SK-N-SH (cell line): ENCODE data around the gene MTG1. TPM values are rescaled to one million over a fixed set of nuclear protein-coding genes. Genes with fewer than 3 reads are reported as not detected.

Experiments used
- CTCF ChIA-PET: fragments of 300-600, 350-600 bp; formaldehyde crosslinking; extraction: SDS; loops from one replicate; lab custom pipeline; 2021; lab: Yijun Ruan, JAX
- POLR2A ChIA-PET: fragments of 350-600 bp; sonication (Branson Sonifier 250); formaldehyde crosslinking; extraction: SDS; loops from one replicate; lab custom pipeline; 2020; ENCODE audit warnings: antibody characterized with exemption, inconsistent platforms; lab: Yijun Ruan, JAX
- DNase-seq: peaks from one replicate; pipeline ENCODE4 v3.0.0; 2012
- H2AFZ ChIP-seq: fragments of 200-600 bp; sonication (generic); 2 replicates; pipeline ENCODE4 v1.8.1; 2016; ENCODE audit warnings: antibody characterized with exemption, mild to moderate bottlenecking, low read depth
- H3F3A ChIP-seq: fragments of 200-600 bp; sonication (generic); replicated peaks from 2 replicates; pipeline ENCODE3; 2016; ENCODE audit warnings: antibody characterized with exemption, mild to moderate bottlenecking; ENCODE audit not compliant: insufficient read depth
- H3K27ac ChIP-seq, 2 experiments: fragments of 200-500 bp in 1 of 2; fragments of 200-600 bp in 1 of 2; sonication (Bioruptor generic) in 1 of 2; sonication (generic), shearing (Covaris generic) in 1 of 2; 2 replicates each; pipeline versions ENCODE4 v1.5.1 to v1.6.1; 2014 to 2016; ENCODE audit warnings: low read depth in 2 of 2, inconsistent platforms in 1 of 2, low read length in 1 of 2, mild to moderate bottlenecking in 1 of 2, mixed read lengths in 1 of 2
- H3K27me3 ChIP-seq: fragments of 200-600 bp; sonication (generic), shearing (Covaris generic); 2 replicates; pipeline ENCODE4 v1.6.1; 2016; ENCODE audit warnings: mixed run types; ENCODE audit not compliant: insufficient read depth
- H3K36me3 ChIP-seq, 2 experiments: fragments of 200-500 bp in 1 of 2; fragments of 200-600 bp in 1 of 2; sonication (Bioruptor generic) in 1 of 2; sonication (generic) in 1 of 2; replicated peaks in 1 of 2; 2 replicates each; pipeline versions ENCODE3 to v1.5.1; 2014 to 2016; ENCODE audit warnings: low read length in 1 of 2, mild to moderate bottlenecking in 1 of 2; ENCODE audit not compliant: insufficient read depth in 2 of 2, control insufficient read depth in 1 of 2
- H3K4me1 ChIP-seq, 2 experiments: fragments of 200-500 bp in 1 of 2; fragments of 200-600 bp in 1 of 2; sonication (Bioruptor generic) in 1 of 2; sonication (generic), shearing (Covaris generic) in 1 of 2; 2 replicates each; pipeline versions ENCODE4 v1.5.1 to v1.6.1; 2014 to 2016; ENCODE audit warnings: low read depth in 1 of 2, low read length in 1 of 2, mixed run types in 1 of 2; ENCODE audit not compliant: insufficient read depth in 2 of 2, control insufficient read depth in 1 of 2
- H3K4me2 ChIP-seq: fragments of 200-600 bp; sonication (generic), shearing (Covaris generic); 2 replicates; pipeline ENCODE4 v1.6.1; 2017; ENCODE audit warnings: mixed run types
- H3K4me3 ChIP-seq, 2 experiments: fragments of 200-500 bp in 1 of 2; fragments of 200-600 bp in 1 of 2; sonication (Bioruptor generic) in 1 of 2; sonication (generic), shearing (Covaris generic) in 1 of 2; 2 replicates each; pipeline versions ENCODE4 v1.5.1 to v1.8.1; 2014 to 2016; ENCODE audit warnings: low read depth in 2 of 2, inconsistent platforms in 1 of 2, low read length in 1 of 2, mild to moderate bottlenecking in 1 of 2, mixed read lengths in 1 of 2, moderate library complexity in 1 of 2
- H3K79me2 ChIP-seq: fragments of 200-600 bp; sonication (generic); 2 replicates; pipeline ENCODE4 v1.8.1; 2017; ENCODE audit warnings: mild to moderate bottlenecking; ENCODE audit not compliant: insufficient read depth
- H3K9ac ChIP-seq: fragments of 200-600 bp; sonication (generic); 2 replicates; pipeline ENCODE4 v1.6.1; 2017; ENCODE audit warnings: mixed run types
- H3K9me2 ChIP-seq: fragments of 200-600 bp; sonication (generic); 2 replicates; pipeline ENCODE4 v1.6.1; 2017; ENCODE audit warnings: mixed run types
- H3K9me3 ChIP-seq: fragments of 200-600 bp; sonication (generic); 2 replicates; pipeline ENCODE4 v1.6.1; 2017; ENCODE audit warnings: mixed run types, mild to moderate bottlenecking, moderate library complexity
- H4K20me1 ChIP-seq: fragments of 200-600 bp; sonication (generic); 2 replicates; pipeline ENCODE4 v1.6.1; 2017; ENCODE audit warnings: mild to moderate bottlenecking, mixed run types; ENCODE audit not compliant: insufficient read depth
- CTCF ChIP-seq: fragments of 200-600 bp; sonication (generic); IDR thresholded peaks from 2 replicates; pipeline ENCODE4 v1.6.1; 2017; ENCODE audit warnings: antibody characterized with exemption, mild to moderate bottlenecking, moderate library complexity
- GATA2 ChIP-seq: sonication (generic); formaldehyde crosslinking; IDR thresholded peaks from 2 replicates; pipeline ENCODE4 v1.5.0; 2020; ENCODE audit warnings: mild to moderate bottlenecking, missing genetic modification reagents
- IRF3 ChIP-seq: fragments of 150-350 bp; IDR thresholded peaks from 2 replicates; pipeline ENCODE4 v1.6.1; 2016; ENCODE audit warnings: mild to moderate bottlenecking, low read depth, low read length
- JUND ChIP-seq: IDR thresholded peaks from 2 replicates; pipeline ENCODE4 v1.4.0; 2012
- NFIC ChIP-seq: IDR thresholded peaks from 2 replicates; pipeline ENCODE4 v1.4.0; 2012; ENCODE audit warnings: borderline replicate concordance
- RCOR1 ChIP-seq: fragments of 150-350 bp; IDR thresholded peaks from 2 replicates; pipeline ENCODE4 v1.6.1; 2017; ENCODE audit warnings: antibody characterized with exemption, low read length
- REST ChIP-seq: IDR thresholded peaks from 2 replicates; pipeline ENCODE4 v1.6.1; 2012; ENCODE audit warnings: mild to moderate bottlenecking, low read depth, low read length, moderate library complexity
- TCF12 ChIP-seq: IDR thresholded peaks from 2 replicates; pipeline ENCODE4 v1.4.0; 2012
- YY1 ChIP-seq: IDR thresholded peaks from 2 replicates; pipeline ENCODE4 v1.4.0; 2012; ENCODE audit warnings: low read depth, mild to moderate bottlenecking
- ZBTB33 ChIP-seq: IDR thresholded peaks from 2 replicates; pipeline ENCODE4 v1.4.0; 2012; ENCODE audit warnings: low read depth, borderline replicate concordance
- WGBS: methylation state at CpG from one replicate; pipeline ENCODE4 v1.1.6; 2017; ENCODE audit warnings: low lambda C conversion rate; 5-methylcytosine and 5-hydroxymethylcytosine counted together
- polyA plus RNA-seq, 3 experiments: library from polyadenylated mRNA; depleted of rRNA; stranded (reverse); fragments of >200 nt; gene quantifications; 2 replicates each; pipeline ENCODE4 v1.2.3, GENCODE V29; 2012

MTG1 gene
- polyA plus RNA-seq, 1 of the 3 experiments (the other 2 are of a cell fraction): 86.4 TPM

- ChIA-PET CTCF (interaction anchor here (0.8 to 1.1 kb wide), 2 partner anchors 25 to 46 kb away, joined by 3 to 5 read pairs; no protein-coding TSS in a partner anchor), POLR2A (no interaction called here)
- H3F3A ChIP-seq: no peaks in the 10 kb centered on the region
Measured at GRCh38 chr10:133353988-133354605, 39.9 kb upstream of the MTG1 start.

More at GRCh38 chr10:133353988-133354605, 39.9 kb upstream of the MTG1 start:
- H3K36me3 ChIP-seq: peaks cover 0 to 3% of the 10 kb centered on the region in 2 experiments
- H3K9me2 ChIP-seq: no peaks in the 10 kb centered on the region
- no peaks in the 10 kb centered on the region for H4K20me1 ChIP-seq
- H3K9me3 ChIP-seq: no peaks in the 10 kb centered on the region
- no peak overlapping the region for H2AFZ ChIP-seq
- TF ChIP-seq TCF12 (no peak), NFIC (no peak), CTCF (no peak), REST (no peak), IRF3 (no peak), YY1 (no peak), JUND (no peak), ZBTB33 (no peak), GATA2 (CRISPR knock-in tag) (no peak), RCOR1 (no peak)
- no peak overlapping the region for H3K4me2 ChIP-seq
- H3K4me3 ChIP-seq: no peak overlapping the region
- DNase-seq: no peak
- no peak overlapping the region for H3K9ac ChIP-seq
- no peaks in the 10 kb centered on the region for H3K79me2 ChIP-seq
- H3K27ac ChIP-seq: no peak overlapping the region
- peaks cover 0 to 26% of the 10 kb centered on the region in 2 experiments; a peak in 1 of 4 replicates for H3K4me1 ChIP-seq
- no peaks in the 10 kb centered on the region for H3K27me3 ChIP-seq
- WGBS: 93% methylated on average over 11 of the region's 16 CpGs
